OCI-LY1 (cell line): ENCODE data around the gene DENND1A.

Experiments used
- H2AFZ ChIP-seq: fragments of 200-600 bp; sonication (generic), shearing (Covaris generic); 2 replicates; pipeline ENCODE4 v1.6.0; 2014; ENCODE audit warnings: antibody characterized with exemption, mild to moderate bottlenecking, low read length
- H3F3A ChIP-seq: fragments of 200-600 bp; sonication (generic), shearing (Covaris generic); 2 replicates; pipeline ENCODE4 v1.6.0; 2014; ENCODE audit warnings: mild to moderate bottlenecking, antibody characterized with exemption, low read length, moderate library complexity; ENCODE audit not compliant: insufficient read depth
- H3K27ac ChIP-seq: fragments of 200-600 bp; sonication (generic); 2 replicates; pipeline ENCODE4 v1.5.1; 2014; ENCODE audit warnings: low read length, mixed run types, mild to moderate bottlenecking, low read depth; ENCODE audit not compliant: poor library complexity, severe bottlenecking
- H3K27me3 ChIP-seq: fragments of 200-600 bp; sonication (generic); 2 replicates; pipeline ENCODE4 v1.6.0; 2014; ENCODE audit warnings: antibody characterized with exemption, mild to moderate bottlenecking, low read length, moderate library complexity; ENCODE audit not compliant: insufficient read depth
- H3K36me3 ChIP-seq: fragments of 200-600 bp; sonication (generic); 2 replicates; pipeline ENCODE4 v1.6.1; 2014; ENCODE audit warnings: mild to moderate bottlenecking, antibody characterized with exemption, low read length, moderate library complexity, mixed read lengths; ENCODE audit not compliant: insufficient read depth
- H3K4me1 ChIP-seq: fragments of 200-600 bp; sonication (generic); 2 replicates; pipeline ENCODE4 v1.5.1; 2014; ENCODE audit warnings: mild to moderate bottlenecking, low read length, moderate library complexity; ENCODE audit not compliant: insufficient read depth, severe bottlenecking
- H3K4me2 ChIP-seq: fragments of 200-600 bp; sonication (generic), shearing (Covaris generic); 2 replicates; pipeline ENCODE4 v1.6.1; 2014; ENCODE audit warnings: low read length
- H3K4me3 ChIP-seq: fragments of 200-600 bp; sonication (generic); 2 replicates; pipeline ENCODE4 v1.5.1; 2014; ENCODE audit warnings: low read length, low read depth, mild to moderate bottlenecking, mixed read lengths; ENCODE audit not compliant: poor library complexity, severe bottlenecking
- H3K79me2 ChIP-seq: fragments of 200-600 bp; shearing (Covaris generic); 2 replicates; pipeline ENCODE4 v1.6.1; 2016; ENCODE audit warnings: mixed run types, low read length, mixed read lengths; ENCODE audit not compliant: insufficient read depth
- H3K9ac ChIP-seq: fragments of 200-600 bp; sonication (generic), shearing (Covaris generic); 2 replicates; pipeline ENCODE4 v1.6.1; 2014; ENCODE audit warnings: mild to moderate bottlenecking, low read length, mixed read lengths
- H3K9me2 ChIP-seq: fragments of 200-600 bp; sonication (generic), shearing (Covaris generic); 2 replicates; pipeline ENCODE4 v1.6.1; 2014; ENCODE audit warnings: low read depth, mild to moderate bottlenecking, low read length, mixed read lengths
- H3K9me3 ChIP-seq: fragments of 200-600 bp; shearing (Covaris generic); 2 replicates; pipeline ENCODE4 v1.6.1; 2014; ENCODE audit warnings: low read length, mixed read lengths
- H4K20me1 ChIP-seq: fragments of 200-600 bp; sonication (generic), shearing (Covaris generic); 2 replicates; pipeline ENCODE4 v1.6.0; 2016; ENCODE audit warnings: mild to moderate bottlenecking, low read length; ENCODE audit not compliant: insufficient read depth
- EZH2 ChIP-seq: fragments of 200-600 bp; sonication (generic), shearing (Covaris generic); IDR thresholded peaks from 2 replicates; pipeline ENCODE4 v1.8.0; 2017; ENCODE audit warnings: borderline replicate concordance, mixed run types, mild to moderate bottlenecking, antibody characterized with exemption, low read length, moderate library complexity, mixed read lengths
- TF ChIP-seq, protein P1 (sequence below): fragments of 200-600 bp; sonication (generic), shearing (Covaris generic); IDR thresholded peaks from 2 replicates; pipeline ENCODE4 v1.5.1; 2017; ENCODE audit warnings: mild to moderate bottlenecking, antibody characterized with exemption, low read length, moderate library complexity, mixed read lengths

DENND1A gene

DNA sequence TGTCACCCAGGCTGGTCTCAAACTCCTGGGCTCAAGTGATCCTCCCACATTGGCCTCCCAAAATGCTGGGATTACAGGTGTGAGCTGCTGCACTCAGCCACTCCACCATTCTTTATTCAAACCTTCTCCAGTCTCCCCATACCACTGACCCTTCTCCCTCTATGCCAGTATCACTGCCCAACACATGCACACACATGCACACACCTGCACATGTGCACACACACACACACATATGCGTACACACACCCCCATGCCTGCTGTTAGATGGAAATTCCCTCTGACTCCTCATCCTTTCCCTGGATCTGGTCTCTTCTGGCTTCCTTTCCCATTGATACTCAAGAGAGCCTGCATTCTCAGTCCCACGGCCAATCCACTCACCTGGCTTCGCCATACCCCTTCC, 404.0 kb downstream of the DENND1A start:
- no peaks in the 10 kb centered on the region for H4K20me1 ChIP-seq
- no peak overlapping the region for H3K4me2 ChIP-seq
- no peaks in the 10 kb centered on the region for H3K4me1 ChIP-seq
- no peak overlapping the region for H3K4me3 ChIP-seq
- no peak overlapping the region for H2AFZ ChIP-seq
- H3K9me3 ChIP-seq = peaks cover 4% of the 10 kb centered on the region
- H3K36me3 ChIP-seq = no peaks in the 10 kb centered on the region
- no peaks in the 10 kb centered on the region for H3K9me2 ChIP-seq
- no peaks in the 10 kb centered on the region for H3K27me3 ChIP-seq
- no peak overlapping the region for H3K9ac ChIP-seq
- H3F3A ChIP-seq = no peaks in the 10 kb centered on the region
- no peaks in the 10 kb centered on the region for H3K79me2 ChIP-seq
- H3K27ac ChIP-seq = no peak overlapping the region
- TF ChIP-seq, protein P1, sequence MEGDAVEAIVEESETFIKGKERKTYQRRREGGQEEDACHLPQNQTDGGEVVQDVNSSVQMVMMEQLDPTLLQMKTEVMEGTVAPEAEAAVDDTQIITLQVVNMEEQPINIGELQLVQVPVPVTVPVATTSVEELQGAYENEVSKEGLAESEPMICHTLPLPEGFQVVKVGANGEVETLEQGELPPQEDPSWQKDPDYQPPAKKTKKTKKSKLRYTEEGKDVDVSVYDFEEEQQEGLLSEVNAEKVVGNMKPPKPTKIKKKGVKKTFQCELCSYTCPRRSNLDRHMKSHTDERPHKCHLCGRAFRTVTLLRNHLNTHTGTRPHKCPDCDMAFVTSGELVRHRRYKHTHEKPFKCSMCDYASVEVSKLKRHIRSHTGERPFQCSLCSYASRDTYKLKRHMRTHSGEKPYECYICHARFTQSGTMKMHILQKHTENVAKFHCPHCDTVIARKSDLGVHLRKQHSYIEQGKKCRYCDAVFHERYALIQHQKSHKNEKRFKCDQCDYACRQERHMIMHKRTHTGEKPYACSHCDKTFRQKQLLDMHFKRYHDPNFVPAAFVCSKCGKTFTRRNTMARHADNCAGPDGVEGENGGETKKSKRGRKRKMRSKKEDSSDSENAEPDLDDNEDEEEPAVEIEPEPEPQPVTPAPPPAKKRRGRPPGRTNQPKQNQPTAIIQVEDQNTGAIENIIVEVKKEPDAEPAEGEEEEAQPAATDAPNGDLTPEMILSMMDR = no peak
- TF ChIP-seq EZH2 = no peak

DNA sequence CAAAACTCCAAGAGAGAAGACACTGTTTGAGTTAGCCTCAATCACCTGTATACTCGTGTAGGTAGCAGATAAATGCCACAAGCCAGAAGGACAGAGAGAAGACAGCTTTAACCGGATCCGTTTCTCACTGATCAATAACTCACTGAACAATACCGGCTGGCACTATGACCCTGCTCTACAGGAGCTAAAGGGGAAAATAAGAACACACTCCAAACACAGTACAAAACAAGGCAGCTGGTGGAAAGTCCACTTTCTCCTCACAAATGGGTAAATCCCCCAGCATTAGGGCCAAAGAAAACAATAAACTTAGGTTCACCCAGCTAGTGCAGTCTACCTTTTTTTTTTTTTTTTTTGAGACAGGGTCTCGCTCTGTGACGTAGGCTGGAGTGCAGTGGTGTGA, 404.5 kb downstream of the DENND1A start:
- Histone ChIP-seq H3K4me3 (no peak overlapping the region), H3F3A (no peaks in the 10 kb centered on the region), H4K20me1 (no peaks in the 10 kb centered on the region), H3K9ac (no peak overlapping the region), H3K27ac (no peak overlapping the region), H3K79me2 (no peaks in the 10 kb centered on the region), H3K9me3 (peaks cover 3% of the 10 kb centered on the region), H3K4me1 (no peaks in the 10 kb centered on the region), H2AFZ (no peak overlapping the region), H3K4me2 (no peak overlapping the region), H3K36me3 (no peaks in the 10 kb centered on the region), H3K27me3 (no peaks in the 10 kb centered on the region), H3K9me2 (no peaks in the 10 kb centered on the region)
- TF ChIP-seq, protein P1 = no peak
- no peak for TF ChIP-seq EZH2

DNA sequence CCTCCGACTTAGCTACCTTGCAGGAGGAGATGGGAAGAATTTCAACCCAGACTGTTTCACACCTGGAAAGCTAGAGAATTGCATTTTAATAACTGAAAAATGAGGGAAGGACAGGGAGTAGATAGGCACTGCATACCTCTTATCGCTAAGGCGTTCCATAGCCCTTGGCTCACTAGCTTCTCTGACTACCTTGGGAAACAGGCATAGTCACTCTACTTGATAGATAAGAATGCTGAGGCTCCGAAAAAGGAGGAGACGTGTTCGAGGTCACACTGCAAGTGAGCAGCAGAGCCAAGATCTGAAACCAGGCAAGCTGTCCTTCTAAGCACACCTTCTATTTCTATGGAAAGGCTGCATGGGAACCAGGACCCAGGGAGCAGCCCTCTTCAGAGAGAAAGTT, 405.1 kb downstream of the DENND1A start:
- Histone ChIP-seq H2AFZ (no peak overlapping the region), H3K79me2 (no peaks in the 10 kb centered on the region), H3K4me3 (no peak overlapping the region), H3K36me3 (no peaks in the 10 kb centered on the region), H4K20me1 (no peaks in the 10 kb centered on the region), H3K27me3 (no peaks in the 10 kb centered on the region), H3F3A (no peaks in the 10 kb centered on the region), H3K27ac (no peak overlapping the region), H3K9me3 (no peaks in the 10 kb centered on the region; the same call in 1 of the 2 replicates), H3K9me2 (no peaks in the 10 kb centered on the region), H3K9ac (no peak overlapping the region), H3K4me2 (no peak overlapping the region), H3K4me1 (no peaks in the 10 kb centered on the region)
- TF ChIP-seq EZH2 = no peak
- TF ChIP-seq, protein P1 = no peak
